KMS-11 (cell line): ENCODE measurements around the gene SNX24.

Experiments used
- H2AFZ ChIP-seq: fragments of 200-600 bp; sonication (generic); 2 replicates; pipeline ENCODE4 v1.6.1; 2016; ENCODE audit warnings: antibody characterized with exemption, mixed run types, low read depth
- H3K27ac ChIP-seq: fragments of 200-600 bp; sonication (generic); 2 replicates; pipeline ENCODE4 v1.6.1; 2016; ENCODE audit warnings: mild to moderate bottlenecking, mixed run types
- H3K27me3 ChIP-seq: fragments of 200-600 bp; sonication (generic); 2 replicates; pipeline ENCODE4 v1.6.1; 2017; ENCODE audit warnings: mild to moderate bottlenecking, low read depth, mixed run types, moderate library complexity; ENCODE audit not compliant: insufficient read depth
- H3K36me3 ChIP-seq: fragments of 200-600 bp; sonication (generic); 2 replicates; pipeline ENCODE4 v1.6.1; 2017; ENCODE audit warnings: mild to moderate bottlenecking, mixed run types; ENCODE audit not compliant: insufficient read depth
- H3K4me1 ChIP-seq: fragments of 200-600 bp; sonication (generic); 2 replicates; pipeline ENCODE4 v1.6.1; 2016; ENCODE audit warnings: mild to moderate bottlenecking, low read depth, mixed run types; ENCODE audit not compliant: poor library complexity, severe bottlenecking
- H3K4me2 ChIP-seq: fragments of 200-600 bp; sonication (generic); 2 replicates; pipeline ENCODE4 v1.7.0; 2016; ENCODE audit warnings: mild to moderate bottlenecking, mixed run types
- H3K4me3 ChIP-seq: fragments of 200-600 bp; sonication (generic); IDR thresholded peaks from 2 replicates; pipeline ENCODE4 v1.6.1; 2017; ENCODE audit warnings: low read depth, low read length, mixed read lengths; ENCODE audit not compliant: insufficient read depth
- H3K79me2 ChIP-seq: fragments of 200-600 bp; sonication (generic); 2 replicates; pipeline ENCODE4 v1.6.1; 2016; ENCODE audit warnings: low read depth, mixed run types; ENCODE audit not compliant: insufficient read depth
- H3K9ac ChIP-seq: fragments of 200-600 bp; sonication (generic); 2 replicates; pipeline ENCODE4 v1.6.1; 2016; ENCODE audit warnings: mild to moderate bottlenecking, mixed run types
- H4K20me1 ChIP-seq: fragments of 200-600 bp; sonication (generic); 2 replicates; pipeline ENCODE4 v1.6.1; 2016; ENCODE audit warnings: mild to moderate bottlenecking, mixed run types; ENCODE audit not compliant: insufficient read depth
- TF ChIP-seq, protein P1 (sequence below): fragments of 200-600 bp; sonication (generic); conservative IDR thresholded peaks from 2 replicates; pipeline ENCODE4 v1.6.1; 2017; ENCODE audit warnings: low read depth, mild to moderate bottlenecking, antibody characterized with exemption, low read length, moderate library complexity, mixed read lengths

The SNX24 gene

DNA sequence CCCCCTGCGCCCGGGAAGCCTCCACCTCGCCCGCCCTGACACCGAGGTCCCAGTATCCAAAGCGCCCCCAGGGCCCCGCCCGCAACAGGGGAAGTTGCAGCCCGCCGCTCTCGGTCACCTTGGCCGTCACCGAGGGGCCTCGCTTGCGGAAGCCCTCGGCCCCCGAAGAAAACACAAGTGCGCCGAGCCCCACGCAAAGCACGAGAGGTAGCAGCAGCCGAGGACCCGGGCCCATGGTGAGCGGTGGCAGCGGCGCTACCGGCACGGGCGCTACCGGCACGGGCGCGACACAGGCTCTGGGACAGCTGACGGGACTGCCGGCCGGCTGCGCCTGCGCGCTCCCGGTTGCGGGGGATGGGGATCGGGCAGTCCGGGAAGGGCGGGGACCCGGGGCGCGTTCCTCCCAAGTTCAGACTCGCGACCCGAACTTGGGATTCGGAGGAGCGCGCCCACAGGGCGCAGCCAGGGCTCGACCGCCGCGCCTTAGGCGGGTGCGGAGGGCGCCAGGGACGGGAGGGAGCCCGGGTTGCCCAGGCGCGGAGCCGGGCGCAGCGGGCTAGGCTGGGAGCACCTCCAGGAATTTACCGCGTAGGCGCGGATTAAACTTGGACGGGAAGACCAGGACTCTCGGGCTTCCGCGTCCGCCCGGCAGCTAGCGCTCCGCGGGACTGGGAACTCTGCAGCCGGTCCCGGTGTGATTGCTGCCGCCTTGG is 191.1 kb downstream of the SNX24 start, which contains the start of gene PPIC:
PPIC (minus strand) TSS at position 335 of the 713 bp plus-strand sequence; CDS start at position 235, 100 bp downstream.
- H3K4me2 ChIP-seq, result peak within 1 kb of the TSS; percentile 85
- peaks cover 9% of the 10 kb centered on the region; the same call in 1 of the 2 replicates for H3K27me3 ChIP-seq
- TF ChIP-seq, protein P1, sequence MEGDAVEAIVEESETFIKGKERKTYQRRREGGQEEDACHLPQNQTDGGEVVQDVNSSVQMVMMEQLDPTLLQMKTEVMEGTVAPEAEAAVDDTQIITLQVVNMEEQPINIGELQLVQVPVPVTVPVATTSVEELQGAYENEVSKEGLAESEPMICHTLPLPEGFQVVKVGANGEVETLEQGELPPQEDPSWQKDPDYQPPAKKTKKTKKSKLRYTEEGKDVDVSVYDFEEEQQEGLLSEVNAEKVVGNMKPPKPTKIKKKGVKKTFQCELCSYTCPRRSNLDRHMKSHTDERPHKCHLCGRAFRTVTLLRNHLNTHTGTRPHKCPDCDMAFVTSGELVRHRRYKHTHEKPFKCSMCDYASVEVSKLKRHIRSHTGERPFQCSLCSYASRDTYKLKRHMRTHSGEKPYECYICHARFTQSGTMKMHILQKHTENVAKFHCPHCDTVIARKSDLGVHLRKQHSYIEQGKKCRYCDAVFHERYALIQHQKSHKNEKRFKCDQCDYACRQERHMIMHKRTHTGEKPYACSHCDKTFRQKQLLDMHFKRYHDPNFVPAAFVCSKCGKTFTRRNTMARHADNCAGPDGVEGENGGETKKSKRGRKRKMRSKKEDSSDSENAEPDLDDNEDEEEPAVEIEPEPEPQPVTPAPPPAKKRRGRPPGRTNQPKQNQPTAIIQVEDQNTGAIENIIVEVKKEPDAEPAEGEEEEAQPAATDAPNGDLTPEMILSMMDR, result no peak
- H4K20me1 ChIP-seq, result no peaks in the 10 kb centered on the region; the same call in 1 of the 2 replicates
- H2AFZ ChIP-seq, result peak within 1 kb of the TSS; percentile 95
- no peaks in the 10 kb centered on the region for H3K79me2 ChIP-seq
- H3K4me1 ChIP-seq, result peaks cover 6% of the 10 kb centered on the region
- no peaks in the 10 kb centered on the region for H3K36me3 ChIP-seq
- no peak within 1 kb of the TSS; the same call in 1 of the 2 replicates for H3K9ac ChIP-seq
- H3K27ac ChIP-seq, result no peak within 1 kb of the TSS
- H3K4me3 ChIP-seq, result no peak within 1 kb of the TSS

DNA sequence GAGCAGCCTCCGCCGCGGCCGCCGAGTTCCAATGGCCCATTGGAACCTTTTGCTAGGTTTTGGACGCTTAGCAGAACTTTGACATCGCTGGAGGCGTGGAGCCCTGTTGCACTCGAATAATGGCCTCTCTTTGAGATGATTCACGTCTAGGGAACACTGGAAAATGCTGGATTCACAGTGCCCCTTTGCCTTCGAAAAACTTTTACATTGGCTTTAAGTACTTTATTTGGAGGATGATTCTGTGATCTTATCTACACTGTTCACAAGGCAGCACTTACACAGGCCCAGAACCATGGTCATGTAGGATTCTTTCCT is 191.6 kb downstream of the SNX24 start:
- peak overlapping the region; percentile 85 for H3K4me2 ChIP-seq
- H3K27ac ChIP-seq, result no peak overlapping the region
- no peaks in the 10 kb centered on the region for H3K36me3 ChIP-seq
- H4K20me1 ChIP-seq, result no peaks in the 10 kb centered on the region; the same call in 1 of the 2 replicates
- H3K27me3 ChIP-seq, result peaks cover 9% of the 10 kb centered on the region; the same call in 1 of the 2 replicates
- H2AFZ ChIP-seq, result peak overlapping the region; percentile 95
- no peaks in the 10 kb centered on the region for H3K79me2 ChIP-seq
- no peak overlapping the region for H3K4me3 ChIP-seq
- peaks cover 6% of the 10 kb centered on the region for H3K4me1 ChIP-seq
- H3K9ac ChIP-seq, result no peak overlapping the region
- TF ChIP-seq, protein P1, result no peak

GRCh38 chr5:123039673-123040072 is 194.3 kb downstream of the SNX24 start:
- no peaks in the 10 kb centered on the region for H3K36me3 ChIP-seq
- no peak overlapping the region for H3K4me3 ChIP-seq
- TF ChIP-seq, protein P1, result no peak
- no peak overlapping the region for H3K27ac ChIP-seq
- peaks cover 5% of the 10 kb centered on the region for H3K4me1 ChIP-seq
- H3K4me2 ChIP-seq, result no peak overlapping the region
- no peak overlapping the region for H2AFZ ChIP-seq
- H3K9ac ChIP-seq, result no peak overlapping the region
- no peaks in the 10 kb centered on the region; the same call in 1 of the 2 replicates for H4K20me1 ChIP-seq
- no peaks in the 10 kb centered on the region for H3K79me2 ChIP-seq
- peaks cover 9% of the 10 kb centered on the region; the same call in 1 of the 2 replicates for H3K27me3 ChIP-seq

GRCh38 chr5:123044926-123045617 is 199.7 kb downstream of the SNX24 start:
- Histone ChIP-seq H3K4me3 (no peak overlapping the region), H3K4me2 (no peak overlapping the region), H3K79me2 (no peaks in the 10 kb centered on the region), H3K27ac (no peak overlapping the region), H2AFZ (no peak overlapping the region), H3K4me1 (no peaks in the 10 kb centered on the region), H3K36me3 (no peaks in the 10 kb centered on the region), H4K20me1 (no peaks in the 10 kb centered on the region; the same call in 1 of the 2 replicates), H3K27me3 (no peaks in the 10 kb centered on the region), H3K9ac (no peak overlapping the region)
- TF ChIP-seq, protein P1, result no peak
